HK-2 (cell line): ENCODE results near the gene ADPRS.

Experiments used
- DNase-seq: peaks from one replicate; pipeline ENCODE4 v3.0.0-alpha.2; 2018; ENCODE audit not compliant: unreplicated experiment

Gene ADPRS

DNA sequence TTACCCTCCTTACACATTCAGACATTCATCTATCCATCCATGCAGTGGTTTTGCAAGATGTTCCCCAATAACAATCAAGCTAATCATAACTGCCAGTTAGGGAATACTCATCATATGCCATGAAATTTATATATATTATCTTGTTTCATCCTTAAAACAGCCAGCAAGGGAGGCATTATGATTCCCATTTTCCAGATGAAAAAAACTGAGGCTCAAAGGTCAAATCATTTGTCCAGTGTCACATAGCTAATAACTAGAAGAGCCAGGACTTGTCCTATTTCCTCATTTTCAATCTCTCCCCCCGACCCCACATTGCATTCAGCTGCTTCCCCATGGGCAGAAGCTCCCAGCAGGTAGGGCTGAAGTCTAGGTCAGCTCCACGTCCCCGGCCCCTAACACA, 43.3 kb downstream of the ADPRS start:
- DNase-seq, result no peak

DNA sequence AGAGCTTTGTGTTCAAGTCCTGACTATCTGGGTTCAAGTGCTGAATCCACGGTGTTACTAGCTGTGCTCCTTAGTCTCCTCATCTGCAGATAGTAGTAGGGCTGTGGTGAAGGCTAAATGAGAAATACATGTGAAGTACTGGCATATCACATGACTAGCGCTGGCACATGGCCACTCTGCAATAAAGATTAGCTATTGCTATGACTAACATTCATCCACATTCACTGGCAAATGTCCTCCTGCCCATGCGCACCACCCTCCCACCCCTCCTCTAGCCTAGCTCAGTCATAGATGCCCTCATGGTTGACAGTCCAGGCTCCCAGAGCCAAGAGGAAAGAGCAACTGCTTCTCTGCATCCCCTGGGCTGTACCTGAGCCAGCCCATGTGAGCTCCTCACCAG, 44.8 kb downstream of the ADPRS start:
- DNase-seq, result peak; percentile 89

DNA sequence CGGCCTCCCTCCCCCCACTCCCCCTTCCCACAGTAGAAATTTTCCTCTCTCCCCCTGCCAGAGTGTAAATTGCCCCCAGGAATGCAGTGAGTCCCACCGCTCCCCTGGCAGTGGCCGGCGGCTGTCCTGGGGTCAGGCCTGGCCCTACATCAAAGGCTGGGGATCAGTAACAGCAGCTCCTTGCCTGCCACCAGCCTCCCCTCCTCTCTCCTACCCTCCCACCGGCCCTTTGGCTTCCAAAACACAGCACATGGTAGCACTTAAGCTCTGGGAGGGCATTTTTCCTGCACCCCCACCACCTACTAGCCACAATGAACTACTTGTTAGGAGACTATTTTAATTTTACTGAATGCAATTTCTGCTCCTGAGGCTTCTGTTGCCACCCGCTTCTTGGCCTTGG, 45.3 kb downstream of the ADPRS start:
- no peak for DNase-seq

DNA sequence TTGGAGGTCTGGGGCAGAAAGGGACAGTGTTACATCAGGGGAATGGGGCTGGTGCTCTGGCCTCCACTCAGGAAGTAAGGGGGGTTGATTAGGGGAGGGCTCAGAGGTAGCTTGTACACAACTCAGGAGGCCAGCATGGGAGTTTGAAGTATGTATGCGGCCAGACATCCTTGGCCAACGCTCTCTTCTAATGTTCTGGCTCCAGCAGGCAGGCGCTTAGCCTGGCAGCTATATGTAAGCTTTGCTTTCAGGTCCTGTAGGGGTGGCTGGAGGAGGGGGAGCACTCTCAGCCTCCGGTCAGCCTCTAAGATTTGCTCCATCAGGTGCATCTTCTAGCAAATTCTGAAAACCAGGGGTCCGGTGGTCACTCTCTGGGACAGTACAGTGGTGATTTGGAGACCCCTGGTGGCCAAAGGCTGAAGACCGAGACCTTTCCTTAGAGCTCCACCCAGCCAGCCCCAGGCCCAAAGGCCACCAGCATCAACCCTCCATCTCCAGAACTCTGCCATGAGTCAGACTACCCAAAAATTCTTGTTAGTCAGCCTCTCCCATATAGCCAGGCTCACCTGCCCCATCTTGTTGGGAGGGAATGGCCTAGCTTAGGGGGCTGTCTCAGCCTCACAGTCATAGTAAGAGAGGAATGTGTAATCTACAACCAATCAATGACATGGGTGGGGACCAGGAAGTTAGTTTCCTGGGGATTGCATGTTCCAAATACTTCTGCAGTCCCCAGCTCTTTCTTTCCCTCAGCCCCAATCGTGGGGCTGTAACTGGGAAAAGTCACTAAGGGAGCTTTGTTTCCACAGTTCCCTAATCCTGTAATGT, 46.0 kb downstream of the ADPRS start:
- DNase-seq, result peak; percentile 54

DNA sequence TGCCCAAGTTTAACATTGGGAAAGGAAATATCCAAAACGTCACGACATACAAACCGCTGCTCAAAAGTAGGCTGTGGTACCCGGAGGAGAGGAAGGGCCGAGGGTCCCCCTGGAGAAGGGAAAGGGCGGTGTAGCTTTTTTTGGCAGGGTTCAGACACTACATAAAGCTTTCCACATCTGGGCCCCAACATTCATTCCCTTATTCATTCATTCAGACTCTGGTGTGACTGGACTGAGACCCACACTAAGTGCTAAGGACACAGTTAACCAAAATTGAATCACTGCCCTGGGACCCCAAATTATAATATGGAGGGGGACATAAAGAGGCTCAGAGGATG, 46.6 kb downstream of the ADPRS start:
- no peak for DNase-seq

DNA sequence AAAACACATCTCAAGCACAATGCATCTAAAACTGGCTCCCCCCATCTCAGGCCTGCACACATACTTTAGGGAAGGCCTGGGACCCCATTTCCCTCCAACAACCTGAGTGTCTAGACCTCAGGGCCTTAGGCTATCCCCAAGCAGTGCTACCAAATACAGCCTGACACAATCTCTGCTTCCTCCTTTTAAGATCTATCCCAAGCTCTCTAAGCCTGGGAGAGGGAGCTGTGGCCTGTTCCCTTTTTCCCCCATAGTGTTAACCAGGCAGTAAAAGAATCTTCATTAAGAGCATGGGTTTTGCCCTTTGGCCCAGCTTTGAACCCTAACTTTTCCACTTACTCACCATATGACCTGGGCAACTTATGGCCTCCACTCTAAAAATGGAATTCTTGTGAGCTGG, 47.1 kb downstream of the ADPRS start:
- no peak for DNase-seq

DNA sequence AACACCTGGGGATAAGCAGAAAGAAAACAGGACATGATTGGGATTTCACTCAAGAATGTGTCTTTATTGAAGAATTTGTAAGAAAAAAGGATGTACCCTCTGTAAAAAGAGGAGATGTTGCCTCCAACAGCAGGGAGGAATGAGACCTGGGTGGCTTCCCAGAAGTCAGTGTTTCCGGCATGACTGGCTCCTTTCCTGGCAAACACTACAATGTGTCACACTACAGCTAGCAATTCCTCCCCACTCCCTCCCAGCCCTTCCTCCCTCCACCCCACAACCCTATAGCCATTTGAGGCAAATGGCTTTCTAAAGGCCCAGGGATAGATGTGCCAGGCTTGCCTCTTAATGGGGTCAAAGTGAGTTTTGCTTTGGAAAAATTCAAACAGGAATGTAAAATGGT, 47.8 kb downstream of the ADPRS start:
- DNase-seq, result no peak

DNA sequence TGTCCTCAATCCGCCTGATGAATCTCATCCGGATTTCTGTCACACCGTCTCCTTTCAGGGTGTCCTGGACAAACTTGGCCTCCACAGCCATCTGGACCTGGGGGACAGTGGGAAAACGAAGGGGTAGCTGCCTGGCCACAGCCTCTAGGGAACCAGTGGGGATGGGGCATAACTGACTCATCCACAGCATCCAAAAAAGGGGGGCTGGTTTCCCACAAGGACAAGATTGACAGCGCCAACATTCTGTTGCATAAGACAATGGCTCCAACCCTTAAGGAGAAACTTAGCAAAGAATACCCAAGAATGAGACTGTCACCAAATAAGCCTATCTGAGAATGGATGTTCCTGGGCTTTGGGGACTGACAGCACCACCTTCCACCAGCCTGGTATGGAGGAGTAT, 48.5 kb downstream of the ADPRS start:
- DNase-seq, result no peak

DNA sequence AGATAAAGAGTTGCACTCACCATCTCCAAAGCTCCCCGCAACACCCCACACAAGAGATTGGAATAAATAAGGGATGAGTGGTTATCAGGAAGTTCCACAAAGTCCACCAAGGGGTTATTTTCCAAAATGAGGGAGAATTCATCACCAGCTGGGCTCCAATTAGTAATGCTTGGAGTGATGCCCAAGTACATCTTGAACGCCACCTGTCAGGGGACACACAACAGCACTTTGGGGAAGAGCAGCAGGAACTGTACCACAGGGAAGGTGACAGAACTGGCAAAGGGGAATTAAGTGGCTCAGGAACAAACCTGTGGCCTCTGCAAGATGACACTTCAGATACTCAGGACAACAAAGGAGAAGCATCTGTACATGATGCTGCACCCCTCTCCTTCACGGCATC, 49.1 kb downstream of the ADPRS start:
- DNase-seq, result no peak

DNA sequence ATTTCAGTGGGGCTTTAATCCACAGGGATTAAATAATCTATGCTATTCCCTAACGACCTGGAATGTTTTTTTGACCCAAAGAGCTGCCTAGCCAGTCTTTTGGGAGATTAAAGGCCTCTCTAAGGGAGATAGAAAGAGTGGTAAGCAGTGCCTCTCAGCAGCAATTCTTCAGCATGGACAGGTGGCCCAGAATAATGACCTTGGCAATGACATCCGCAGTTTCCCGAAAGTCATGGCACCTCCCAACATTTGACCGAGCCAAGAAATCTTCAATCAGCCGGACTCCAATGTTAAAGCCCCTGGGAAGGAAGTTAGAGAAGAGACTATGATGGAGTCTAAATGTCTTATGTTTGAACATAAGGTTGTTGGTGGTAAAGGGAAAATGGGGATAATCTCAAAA, 50.8 kb downstream of the ADPRS start:
- DNase-seq, result no peak

DNA sequence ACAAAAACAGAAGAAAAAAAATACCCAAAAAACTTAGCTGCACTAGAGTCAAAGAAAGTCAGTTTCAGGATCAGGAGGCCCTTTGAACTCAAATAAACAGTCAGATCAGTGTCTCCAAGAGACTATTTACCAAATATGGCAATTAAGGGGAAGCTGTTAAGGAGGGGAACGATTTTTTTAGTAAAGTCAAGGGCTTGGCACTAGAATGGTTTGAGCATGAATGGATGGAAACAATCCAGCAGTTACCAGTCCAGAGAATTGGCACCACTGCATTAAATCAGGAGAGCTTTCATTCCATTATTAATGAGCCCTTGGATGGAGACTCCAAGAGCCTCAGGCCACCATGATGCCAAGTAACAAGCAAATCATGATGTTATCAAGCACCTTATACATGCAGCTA, 53.4 kb downstream of the ADPRS start:
- DNase-seq, result no peak

DNA sequence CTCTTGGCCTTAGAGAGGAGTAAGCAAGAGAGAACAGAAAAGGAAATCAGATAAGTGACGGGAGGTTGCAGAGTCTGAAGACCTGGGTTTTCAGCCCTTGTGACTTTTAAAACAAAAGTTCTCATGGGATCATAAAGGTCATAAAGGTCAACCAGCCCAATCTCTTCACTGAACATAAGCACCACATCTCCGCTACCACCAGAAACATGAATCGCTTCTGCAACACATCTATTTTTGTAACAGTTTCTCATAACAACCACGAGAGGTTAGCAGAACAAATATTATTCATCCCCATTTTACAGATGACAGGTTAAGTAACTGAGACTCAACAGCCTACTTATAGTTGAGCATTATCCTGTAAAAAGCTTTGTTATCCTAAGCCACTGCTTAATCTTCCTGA, 54.7 kb downstream of the ADPRS start:
- no peak for DNase-seq
